Left renal pelvis (tissue), 4 donors: ENCODE data around the gene UNC13B. TPM values are rescaled to one million over a fixed set of nuclear protein-coding genes. Genes with fewer than 3 reads are reported as not detected.

Source experiments
- DNase-seq, 4 donors: peaks; one replicate each; pipeline ENCODE4 v3.0.0-alpha.2; 2013; ENCODE audit warnings: low read depth in 4 of 4, low spot score in 3 of 4
- polyA plus RNA-seq, 4 donors: library from polyadenylated mRNA; unstranded; fragments of 120-200 nt; gene quantifications; one replicate each; pipeline ENCODE4 v1.2.1, GENCODE V29; 2013; ENCODE audit not compliant: insufficient read length in 4 of 4

The UNC13B gene
- polyA plus RNA-seq, 4 donors, result 11.0 to 27.5 (median 25.7) TPM

GRCh38 chr9:35415402-35416097, 253.7 kb downstream of the UNC13B start:
- DNase-seq, result no peak

- DNase-seq, result no peak
These were observed 254.3 kb downstream of the UNC13B start for GRCh38 chr9:35416098-35416427.

- DNase-seq, result no peak
These were observed 260.5 kb downstream of the UNC13B start for GRCh38 chr9:35422346-35422745.

- DNase-seq, result no peak
These were observed 260.9 kb downstream of the UNC13B start for GRCh38 chr9:35422753-35423152.

GRCh38 chr9:35423499-35423898, 261.7 kb downstream of the UNC13B start:
- no peak for DNase-seq

GRCh38 chr9:35424356-35425352, 262.8 kb downstream of the UNC13B start:
- DNase-seq, result no peak

- DNase-seq, result no peak
These were observed 264.8 kb downstream of the UNC13B start for GRCh38 chr9:35426627-35427026.

GRCh38 chr9:35431467-35431866, 269.7 kb downstream of the UNC13B start:
- no peak for DNase-seq

- DNase-seq, result no peak
These were observed 270.3 kb downstream of the UNC13B start for GRCh38 chr9:35432076-35432475.

- no peak for DNase-seq
These were observed 275.1 kb downstream of the UNC13B start for GRCh38 chr9:35436933-35437332.

- DNase-seq, result no peak
These were observed 284.2 kb downstream of the UNC13B start for GRCh38 chr9:35446012-35446411.

- DNase-seq, result no peak
These were observed 286.7 kb downstream of the UNC13B start for GRCh38 chr9:35448496-35448895.

- DNase-seq, result no peak
These were observed 290.7 kb downstream of the UNC13B start for GRCh38 chr9:35452481-35452880.

- DNase-seq, result no peak
These were observed 292.0 kb downstream of the UNC13B start for GRCh38 chr9:35453786-35454185.

Other genes starting within 250 kb of the UNC13B start
- gene PHF24, start 203.7 kb upstream of the UNC13B start, polyA plus RNA-seq, result under 1 TPM; 0.15 to 1.00 (median 0.25) TPM
- gene DNAJB5, start 172.3 kb upstream of the UNC13B start, polyA plus RNA-seq, result 10 to 100 TPM in 3 of 4 donors, 1 to 10 TPM in 1; 10.0 to 14.3 (median 11.1) TPM
- 100 to 1,000 TPM; 187 to 256 (median 244) TPM for gene VCP, start 89.4 kb upstream of the UNC13B start, polyA plus RNA-seq
- 10 to 100 TPM; 38.1 to 52.3 (median 45.1) TPM for gene FANCG, start 82.1 kb upstream of the UNC13B start, polyA plus RNA-seq
- gene PIGO, start 65.4 kb upstream of the UNC13B start, polyA plus RNA-seq, result 10 to 100 TPM; 20.7 to 40.7 (median 32.9) TPM
- gene STOML2, start 58.9 kb upstream of the UNC13B start, polyA plus RNA-seq, result 100 to 1,000 TPM in 3 of 4 donors, 10 to 100 TPM in 1; 87.5 to 131 (median 123) TPM
- 10 to 100 TPM; 11.4 to 15.0 (median 13.4) TPM for gene ATOSB, start 46.1 kb upstream of the UNC13B start, polyA plus RNA-seq